ENCODE measurements around the gene MAK.
"Not testable (repeated sequence)": the region's sequence is repeated elsewhere in the genome, so short reads cannot be mapped to it uniquely, and the experiment has no call there.

Gene MAK

GRCh38 chr6:10837995-10838793 is at the start of gene MAK:
Gene MAK (minus strand): TSS chr6:10838539. CDS start chr6:10830648, 7,891 bp downstream.
- peak in 56 of 58 donors; percentile 13 to 85 (median 68) for DNase-seq

- peak in 3 of 58 donors; percentile 5 to 9 (median 9) for DNase-seq
Observed at GRCh38 chr6:10886691-10887502, 48.6 kb upstream of the MAK start, which contains the start of gene SYCP2L. Gene SYCP2L (plus strand): TSS chr6:10887052. CDS start chr6:10887127, 75 bp downstream.

GRCh38 chr6:10886365-10886690 is 48.0 kb upstream of the MAK start:
- not testable (repeated sequence) for DNase-seq

- DNase-seq: no peak
Observed at GRCh38 chr6:10884245-10884972, 46.1 kb upstream of the MAK start.

- DNase-seq: no peak
Observed at GRCh38 chr6:10883312-10884244, 45.2 kb upstream of the MAK start.

- DNase-seq: no peak
Observed at GRCh38 chr6:10882657-10883171, 44.4 kb upstream of the MAK start.

GRCh38 chr6:10882253-10882630 is 43.9 kb upstream of the MAK start:
- not testable (repeated sequence) for DNase-seq

GRCh38 chr6:10880366-10880765 is 42.0 kb upstream of the MAK start:
- DNase-seq: no peak

- no peak for DNase-seq
Observed at GRCh38 chr6:10877871-10878270, 39.5 kb upstream of the MAK start.

- DNase-seq: no peak
Observed at GRCh38 chr6:10877012-10877411, 38.7 kb upstream of the MAK start.

GRCh38 chr6:10875026-10875425 is 36.7 kb upstream of the MAK start:
- no peak for DNase-seq

GRCh38 chr6:10874207-10874606 is 35.9 kb upstream of the MAK start:
- no peak for DNase-seq

GRCh38 chr6:10873374-10873773 is 35.0 kb upstream of the MAK start:
- DNase-seq: no peak

GRCh38 chr6:10867952-10868351 is 29.6 kb upstream of the MAK start:
- no peak for DNase-seq

GRCh38 chr6:10866709-10867108 is 28.4 kb upstream of the MAK start:
- DNase-seq: not testable (repeated sequence)

GRCh38 chr6:10863031-10863430 is 24.7 kb upstream of the MAK start:
- DNase-seq: not testable (repeated sequence)

- DNase-seq: no peak
Observed at GRCh38 chr6:10862361-10862760, 24.0 kb upstream of the MAK start.

- no peak for DNase-seq
Observed at GRCh38 chr6:10861086-10861485, 22.7 kb upstream of the MAK start.

GRCh38 chr6:10857259-10857658 is 18.9 kb upstream of the MAK start:
- no peak for DNase-seq

GRCh38 chr6:10854922-10855632 is 16.7 kb upstream of the MAK start:
- DNase-seq: no peak
